ENCODE results near the gene CUL3. TPM values are rescaled to one million over a fixed set of nuclear protein-coding genes. Genes with fewer than 3 reads are reported as not detected.

Gene CUL3
- total and polyA plus RNA-seq, 2 of the 13 experiments (the other 11 are each of a cell fraction or from before 2014, with no cell fraction given), result 33.2 to 62.3 TPM

- no peak; the same call in 1 of the 2 replicates for TF ChIP-seq BCL3 (CRISPR knock-in tag; IDR thresholded peaks at IDR 0.05)
- TF ChIP-seq ZNF407 (CRISPR knock-in tag; IDR thresholded peaks at IDR 0.05; ENCODE audit: not compliant biosample characterization), result peak; percentile 52
- no peak for TF ChIP-seq ZNF598 (CRISPR knock-in tag; IDR thresholded peaks at IDR 0.05; ENCODE audit: borderline replicate concordance)
- TF ChIP-seq ZBTB7B (CRISPR knock-in tag; IDR thresholded peaks at IDR 0.05), result peak; percentile 52
- no peak for TF ChIP-seq ZNF367 (CRISPR knock-in tag; IDR thresholded peaks at IDR 0.05; ENCODE audit: borderline replicate concordance)
- TF ChIP-seq GMEB1 (CRISPR knock-in tag; IDR thresholded peaks at IDR 0.05; ENCODE audit: borderline replicate concordance), result peak; percentile 64; the same call in 1 of the 2 replicates
- TF ChIP-seq, protein P1, sequence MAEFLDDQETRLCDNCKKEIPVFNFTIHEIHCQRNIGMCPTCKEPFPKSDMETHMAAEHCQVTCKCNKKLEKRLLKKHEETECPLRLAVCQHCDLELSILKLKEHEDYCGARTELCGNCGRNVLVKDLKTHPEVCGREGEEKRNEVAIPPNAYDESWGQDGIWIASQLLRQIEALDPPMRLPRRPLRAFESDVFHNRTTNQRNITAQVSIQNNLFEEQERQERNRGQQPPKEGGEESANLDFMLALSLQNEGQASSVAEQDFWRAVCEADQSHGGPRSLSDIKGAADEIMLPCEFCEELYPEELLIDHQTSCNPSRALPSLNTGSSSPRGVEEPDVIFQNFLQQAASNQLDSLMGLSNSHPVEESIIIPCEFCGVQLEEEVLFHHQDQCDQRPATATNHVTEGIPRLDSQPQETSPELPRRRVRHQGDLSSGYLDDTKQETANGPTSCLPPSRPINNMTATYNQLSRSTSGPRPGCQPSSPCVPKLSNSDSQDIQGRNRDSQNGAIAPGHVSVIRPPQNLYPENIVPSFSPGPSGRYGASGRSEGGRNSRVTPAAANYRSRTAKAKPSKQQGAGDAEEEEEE (CRISPR knock-in tag; IDR thresholded peaks at IDR 0.05; ENCODE audit: borderline replicate concordance), result no peak
- TF ChIP-seq, protein P2, sequence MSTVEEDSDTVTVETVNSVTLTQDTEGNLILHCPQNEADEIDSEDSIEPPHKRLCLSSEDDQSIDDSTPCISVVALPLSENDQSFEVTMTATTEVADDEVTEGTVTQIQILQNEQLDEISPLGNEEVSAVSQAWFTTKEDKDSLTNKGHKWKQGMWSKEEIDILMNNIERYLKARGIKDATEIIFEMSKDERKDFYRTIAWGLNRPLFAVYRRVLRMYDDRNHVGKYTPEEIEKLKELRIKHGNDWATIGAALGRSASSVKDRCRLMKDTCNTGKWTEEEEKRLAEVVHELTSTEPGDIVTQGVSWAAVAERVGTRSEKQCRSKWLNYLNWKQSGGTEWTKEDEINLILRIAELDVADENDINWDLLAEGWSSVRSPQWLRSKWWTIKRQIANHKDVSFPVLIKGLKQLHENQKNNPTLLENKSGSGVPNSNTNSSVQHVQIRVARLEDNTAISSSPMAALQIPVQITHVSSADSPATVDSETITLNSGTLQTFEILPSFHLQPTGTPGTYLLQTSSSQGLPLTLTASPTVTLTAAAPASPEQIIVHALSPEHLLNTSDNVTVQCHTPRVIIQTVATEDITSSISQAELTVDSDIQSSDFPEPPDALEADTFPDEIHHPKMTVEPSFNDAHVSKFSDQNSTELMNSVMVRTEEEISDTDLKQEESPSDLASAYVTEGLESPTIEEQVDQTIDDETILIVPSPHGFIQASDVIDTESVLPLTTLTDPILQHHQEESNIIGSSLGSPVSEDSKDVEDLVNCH (CRISPR knock-in tag; IDR thresholded peaks at IDR 0.05), result no peak
- peak; percentile 99 for TF ChIP-seq POGZ (CRISPR knock-in tag; IDR thresholded peaks at IDR 0.05)
- TF ChIP-seq RXRA (CRISPR knock-in tag; IDR thresholded peaks at IDR 0.05), result peak; percentile 39; the same call in 1 of the 2 replicates
Measured at GRCh38 chr2:224585211-224586088, at the start of gene CUL3 (continued).
